AG04450 (cell line): ENCODE measurements around the gene GLT8D1. TPM values are rescaled to one million over a fixed set of nuclear protein-coding genes. Genes with fewer than 3 reads are reported as not detected.

Experiments used
- CTCF ChIA-PET: fragments of 300-600, 350-600 bp; formaldehyde crosslinking; extraction: SDS; loops from one replicate; lab custom pipeline; 2022; ENCODE audit warnings: antibody characterized with exemption, inconsistent platforms; lab: Charles Lee
- POLR2A ChIA-PET: fragments of 350-600 bp; formaldehyde crosslinking; extraction: SDS; loops from one replicate; lab custom pipeline; 2021; ENCODE audit warnings: antibody characterized with exemption, inconsistent platforms; lab: Yijun Ruan, JAX
- DNase-seq: peaks from one replicate; pipeline ENCODE4 v3.0.0-alpha.2; 2011; ENCODE audit warnings: low read depth, low spot score
- H3K27ac ChIP-seq: one replicate; pipeline ENCODE4 v1.5.1; 2012; ENCODE audit warnings: low read depth, low read length, control low read depth
- H3K27me3 ChIP-seq: one replicate; pipeline ENCODE4 v1.6.0; 2012; ENCODE audit warnings: low read length; ENCODE audit not compliant: control insufficient read depth, insufficient read depth
- H3K4me3 ChIP-seq: 2 replicates; pipeline ENCODE4 v1.5.1; 2011; ENCODE audit warnings: mild to moderate bottlenecking, low read depth, low read length, control low read depth
- H3K9me3 ChIP-seq: 2 replicates; pipeline ENCODE4 v1.5.1; 2012; ENCODE audit warnings: low read length; ENCODE audit not compliant: control insufficient read depth, insufficient read depth
- CTCF ChIP-seq: IDR thresholded peaks from 2 replicates; pipeline ENCODE4 v1.5.1; 2011; ENCODE audit warnings: low read depth, low read length, control low read depth, inconsistent platforms
- polyA plus RNA-seq: library from polyadenylated mRNA; depleted of rRNA; stranded (reverse); fragments of >200 nt; gene quantifications from 2 replicates; pipeline ENCODE4 v1.2.3, GENCODE V29; 2011

The GLT8D1 gene
- polyA plus RNA-seq, 1 experiment: 147 TPM

- DNase-seq: no peak
- ChIA-PET POLR2A (no interaction called here), CTCF (no interaction called here)
- no peak for TF ChIP-seq CTCF
- no peak overlapping the region for H3K4me3 ChIP-seq
- H3K27me3 ChIP-seq: no peaks in the 10 kb centered on the region
- H3K9me3 ChIP-seq: peaks cover 3% of the 10 kb centered on the region
- no peak overlapping the region for H3K27ac ChIP-seq
Observed at GRCh38 chr3:52721002-52721729, 15.6 kb upstream of the GLT8D1 start.

DNA sequence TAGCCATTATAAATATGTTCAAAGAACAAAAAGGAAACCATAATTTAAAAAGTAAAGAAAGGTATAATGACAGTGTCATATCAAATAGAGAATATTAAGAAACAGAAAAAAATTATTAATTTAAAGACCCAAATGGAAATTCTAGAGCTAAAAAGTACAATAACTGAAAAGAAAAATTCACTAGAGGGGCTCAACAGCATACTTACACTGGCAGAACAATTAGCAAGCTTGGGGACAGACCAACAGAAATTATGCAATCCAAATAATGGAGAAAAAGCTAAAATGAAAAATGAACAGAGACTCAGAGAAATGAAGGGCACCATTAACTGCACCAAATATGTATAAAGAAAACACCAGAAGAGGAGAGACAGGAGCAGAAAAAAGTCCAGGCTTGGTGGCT lies 14.0 kb upstream of the GLT8D1 start:
- H3K4me3 ChIP-seq: no peak overlapping the region
- H3K27ac ChIP-seq: no peak overlapping the region
- POLR2A ChIA-PET: interaction anchor here (0.7 kb wide), 1 partner anchor 551 kb away, joined by 5 read pairs; no protein-coding TSS in a partner anchor
- peaks cover 3% of the 10 kb centered on the region for H3K9me3 ChIP-seq
- CTCF ChIA-PET: no interaction called here
- DNase-seq: no peak
- no peak for TF ChIP-seq CTCF
- no peaks in the 10 kb centered on the region for H3K27me3 ChIP-seq

DNA sequence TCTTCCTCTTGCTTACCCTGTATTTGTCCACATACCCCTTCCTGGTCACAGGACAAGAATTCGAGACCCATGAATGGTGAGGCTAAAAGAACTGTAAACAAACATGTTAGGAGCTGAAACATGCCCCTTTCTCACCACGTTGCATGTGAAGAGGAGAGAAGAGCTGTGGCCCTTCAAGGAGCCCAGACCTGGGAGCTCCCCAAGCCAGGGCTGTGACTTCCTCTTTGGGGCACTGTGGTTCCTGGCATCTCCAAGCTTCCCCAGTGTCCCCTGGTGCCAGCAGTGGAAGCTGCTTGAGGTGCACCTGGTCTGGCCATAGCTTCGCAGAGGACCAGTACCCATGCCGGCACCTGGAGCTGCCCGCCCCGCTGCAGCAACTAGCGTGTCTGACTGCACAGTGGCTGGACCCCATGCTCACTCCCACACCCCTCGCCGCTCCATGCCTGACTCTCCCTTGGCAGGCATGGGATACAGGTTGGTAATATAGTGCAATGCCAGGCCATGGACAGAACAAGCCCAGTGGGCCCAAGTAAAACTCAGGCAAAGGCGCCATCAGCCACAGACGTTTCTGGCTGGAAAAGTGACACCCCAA lies 10.2 kb upstream of the GLT8D1 start:
- CTCF ChIA-PET: no interaction called here
- POLR2A ChIA-PET: no interaction called here
- Histone ChIP-seq H3K27me3 (no peaks in the 10 kb centered on the region), H3K27ac (no peak overlapping the region), H3K4me3 (no peak overlapping the region), H3K9me3 (peaks cover 3% of the 10 kb centered on the region)
- TF ChIP-seq CTCF: no peak
- DNase-seq: no peak

- Histone ChIP-seq H3K27ac (no peak overlapping the region), H3K4me3 (no peak overlapping the region), H3K9me3 (no peaks in the 10 kb centered on the region; the same call in 1 of the 2 replicates), H3K27me3 (no peaks in the 10 kb centered on the region)
- no peak for DNase-seq
- ChIA-PET POLR2A (no interaction called here), CTCF (no interaction called here)
- TF ChIP-seq CTCF: no peak
Observed at GRCh38 chr3:52714335-52715302, 9.0 kb upstream of the GLT8D1 start.
